SH-SY5Y (cell line): ENCODE results near the gene HES4.

ENCODE experiments used
- GATA2 ChIP-seq: IDR thresholded peaks from 2 replicates; pipeline ENCODE4 v1.6.1; 2011; ENCODE audit warnings: mild to moderate bottlenecking, low read depth, low read length
- GATA3 ChIP-seq: IDR thresholded peaks from 2 replicates; pipeline ENCODE4 v1.6.1; 2011; ENCODE audit warnings: low read depth, mild to moderate bottlenecking, low read length, moderate library complexity

DNA sequence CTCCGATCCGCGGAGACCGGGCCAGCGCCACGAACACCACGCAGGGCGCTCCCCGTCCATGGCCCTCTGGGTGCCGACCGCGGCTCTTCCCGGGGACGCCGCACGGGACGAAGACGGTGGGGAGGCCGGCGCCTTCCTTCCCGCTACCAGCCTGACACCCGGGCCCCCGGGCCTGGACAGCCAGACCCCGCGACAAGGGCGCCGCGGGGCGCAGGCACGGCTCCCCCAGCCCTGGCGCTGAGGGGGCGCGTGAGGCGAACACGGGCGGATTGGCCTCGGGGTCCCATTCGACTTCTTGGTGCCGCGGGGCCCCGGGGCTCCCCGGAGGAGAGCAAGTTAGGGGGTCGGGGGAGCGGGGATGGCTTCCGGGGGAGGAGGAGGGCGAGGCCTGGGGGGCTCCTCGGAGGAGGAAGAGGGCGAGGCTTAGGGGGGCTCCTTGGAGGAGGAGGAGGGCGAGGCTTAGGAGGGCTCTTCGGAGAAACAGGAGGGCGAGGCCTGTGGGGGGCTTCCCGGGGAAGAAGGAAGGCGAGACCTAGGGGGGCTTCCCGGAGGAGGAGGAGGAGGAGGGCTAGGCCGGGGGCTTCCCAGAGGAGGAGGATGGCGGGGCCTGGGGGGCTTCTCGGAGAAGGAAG lies 40.0 kb downstream of the HES4 start:
- no peak for TF ChIP-seq GATA3
- no peak for TF ChIP-seq GATA2
